Osteoblast (primary cell): ENCODE data around the gene SLC13A5. TPM values are rescaled to one million over a fixed set of nuclear protein-coding genes. Genes with fewer than 3 reads are reported as not detected.

Source experiments
- DNase-seq: peaks from one replicate; pipeline ENCODE4 v3.0.0; 2011; ENCODE audit warnings: low spot score, mixed read lengths; ENCODE audit not compliant: insufficient read length; ENCODE audit errors: missing footprints
- H2AFZ ChIP-seq: 2 replicates; pipeline ENCODE4 v1.6.0; 2011; ENCODE audit warnings: mild to moderate bottlenecking, low read length
- H3K27ac ChIP-seq: 2 replicates; pipeline ENCODE4 v1.5.1; 2011; ENCODE audit warnings: mild to moderate bottlenecking, low read depth, low read length, moderate library complexity
- H3K27me3 ChIP-seq: 2 replicates; pipeline ENCODE4 v1.6.0; 2012; ENCODE audit warnings: mild to moderate bottlenecking, control low read depth, inconsistent platforms, low read length, moderate library complexity; ENCODE audit not compliant: insufficient read depth
- H3K36me3 ChIP-seq: 2 replicates; pipeline ENCODE4 v1.5.1; 2011; ENCODE audit warnings: mild to moderate bottlenecking, low read length, control low read depth, moderate library complexity; ENCODE audit not compliant: insufficient read depth
- H3K4me1 ChIP-seq: 2 replicates; pipeline ENCODE4 v1.5.1; 2011; ENCODE audit warnings: mild to moderate bottlenecking, low read length, control low read depth, moderate library complexity; ENCODE audit not compliant: insufficient read depth
- H3K4me2 ChIP-seq: 2 replicates; pipeline ENCODE4 v1.6.0; 2011; ENCODE audit warnings: mild to moderate bottlenecking, low read length; ENCODE audit not compliant: insufficient read depth
- H3K4me3 ChIP-seq: fragments of 200-600 bp; sonication (generic); 3 replicates; pipeline ENCODE4 v1.5.1; 2012; ENCODE audit warnings: mild to moderate bottlenecking, low read length, inconsistent platforms; ENCODE audit not compliant: insufficient read depth
- H3K79me2 ChIP-seq: 2 replicates; pipeline ENCODE4 v1.6.0; 2012; ENCODE audit warnings: mild to moderate bottlenecking, low read length, control low read depth, inconsistent platforms; ENCODE audit not compliant: insufficient read depth
- H3K9me3 ChIP-seq: 2 replicates; pipeline ENCODE4 v1.5.1; 2011; ENCODE audit warnings: low read depth, low read length, control low read depth
- H4K20me1 ChIP-seq: 2 replicates; pipeline ENCODE4 v1.6.0; 2012; ENCODE audit warnings: mild to moderate bottlenecking, low read length, control low read depth; ENCODE audit not compliant: insufficient read depth
- total RNA-seq: library from RNA; depleted of rRNA; stranded (reverse); fragments of >200 nt; gene quantifications from 2 replicates; pipeline ENCODE4 v1.2.3, GENCODE V29; 2012
- TF ChIP-seq, protein P1 (sequence below): IDR thresholded peaks from 2 replicates; pipeline ENCODE4 v1.5.1; 2011; ENCODE audit warnings: mild to moderate bottlenecking, low read depth, low read length, moderate library complexity; ENCODE audit errors: extremely low read depth

Gene SLC13A5
- total RNA-seq, 1 donor, result not detected

DNA sequence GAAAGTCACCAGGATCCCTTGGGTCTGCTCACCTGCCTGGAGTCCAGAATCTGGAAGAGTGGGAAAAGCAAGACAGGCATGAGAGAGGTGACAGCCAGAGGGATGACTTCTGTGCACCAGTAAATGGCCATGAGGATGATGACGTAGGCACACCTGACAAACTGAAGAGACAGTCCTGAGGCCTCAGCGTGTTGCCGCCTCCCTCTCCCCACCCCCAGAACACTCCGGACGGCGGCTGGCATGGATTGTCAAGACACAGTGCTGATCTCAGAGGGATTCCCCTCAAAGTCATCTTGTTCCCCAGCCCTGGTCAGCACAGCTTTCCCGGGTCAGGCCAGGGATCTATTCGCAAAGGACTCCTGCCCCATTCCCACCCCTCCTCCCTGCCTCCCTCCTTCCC lies 6.2 kb downstream of the SLC13A5 start:
- H3K4me2 ChIP-seq, result no peak overlapping the region
- no peak overlapping the region for H3K4me3 ChIP-seq
- no peak for DNase-seq
- no peak overlapping the region for H2AFZ ChIP-seq
- H3K27me3 ChIP-seq, result peaks cover 27% of the 10 kb centered on the region
- H3K36me3 ChIP-seq, result no peaks in the 10 kb centered on the region
- no peaks in the 10 kb centered on the region for H3K9me3 ChIP-seq
- H3K27ac ChIP-seq, result no peak overlapping the region
- H3K4me1 ChIP-seq, result no peaks in the 10 kb centered on the region
- no peaks in the 10 kb centered on the region for H4K20me1 ChIP-seq
- no peaks in the 10 kb centered on the region for H3K79me2 ChIP-seq
- TF ChIP-seq, protein P1, sequence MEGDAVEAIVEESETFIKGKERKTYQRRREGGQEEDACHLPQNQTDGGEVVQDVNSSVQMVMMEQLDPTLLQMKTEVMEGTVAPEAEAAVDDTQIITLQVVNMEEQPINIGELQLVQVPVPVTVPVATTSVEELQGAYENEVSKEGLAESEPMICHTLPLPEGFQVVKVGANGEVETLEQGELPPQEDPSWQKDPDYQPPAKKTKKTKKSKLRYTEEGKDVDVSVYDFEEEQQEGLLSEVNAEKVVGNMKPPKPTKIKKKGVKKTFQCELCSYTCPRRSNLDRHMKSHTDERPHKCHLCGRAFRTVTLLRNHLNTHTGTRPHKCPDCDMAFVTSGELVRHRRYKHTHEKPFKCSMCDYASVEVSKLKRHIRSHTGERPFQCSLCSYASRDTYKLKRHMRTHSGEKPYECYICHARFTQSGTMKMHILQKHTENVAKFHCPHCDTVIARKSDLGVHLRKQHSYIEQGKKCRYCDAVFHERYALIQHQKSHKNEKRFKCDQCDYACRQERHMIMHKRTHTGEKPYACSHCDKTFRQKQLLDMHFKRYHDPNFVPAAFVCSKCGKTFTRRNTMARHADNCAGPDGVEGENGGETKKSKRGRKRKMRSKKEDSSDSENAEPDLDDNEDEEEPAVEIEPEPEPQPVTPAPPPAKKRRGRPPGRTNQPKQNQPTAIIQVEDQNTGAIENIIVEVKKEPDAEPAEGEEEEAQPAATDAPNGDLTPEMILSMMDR, result no peak

DNA sequence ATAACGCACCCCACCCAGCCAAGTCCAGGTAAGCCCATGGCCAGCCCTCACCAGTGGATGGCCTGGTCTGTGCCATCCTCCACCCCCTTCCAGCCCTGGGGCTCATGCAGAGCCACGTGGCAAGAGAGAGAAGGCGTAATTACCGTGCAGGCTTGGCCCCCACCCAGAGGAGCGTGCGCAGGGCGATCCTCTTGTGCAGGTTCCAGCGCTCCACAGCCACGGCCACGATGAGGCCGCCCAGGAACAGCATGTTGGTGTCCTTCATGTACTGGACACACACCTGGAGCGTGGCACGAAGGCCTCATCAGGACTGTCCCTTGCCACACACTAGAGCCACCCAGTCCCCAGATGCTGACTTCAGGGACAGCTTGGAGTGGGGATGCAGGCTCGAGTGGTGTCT lies 6.7 kb downstream of the SLC13A5 start:
- Histone ChIP-seq H3K4me2 (no peak overlapping the region), H3K9me3 (no peaks in the 10 kb centered on the region), H3K4me3 (no peak overlapping the region), H3K4me1 (no peaks in the 10 kb centered on the region), H3K27me3 (peaks cover 22% of the 10 kb centered on the region), H3K79me2 (no peaks in the 10 kb centered on the region), H2AFZ (no peak overlapping the region), H4K20me1 (no peaks in the 10 kb centered on the region), H3K27ac (no peak overlapping the region), H3K36me3 (no peaks in the 10 kb centered on the region)
- TF ChIP-seq, protein P1, result no peak
- DNase-seq, result no peak

DNA sequence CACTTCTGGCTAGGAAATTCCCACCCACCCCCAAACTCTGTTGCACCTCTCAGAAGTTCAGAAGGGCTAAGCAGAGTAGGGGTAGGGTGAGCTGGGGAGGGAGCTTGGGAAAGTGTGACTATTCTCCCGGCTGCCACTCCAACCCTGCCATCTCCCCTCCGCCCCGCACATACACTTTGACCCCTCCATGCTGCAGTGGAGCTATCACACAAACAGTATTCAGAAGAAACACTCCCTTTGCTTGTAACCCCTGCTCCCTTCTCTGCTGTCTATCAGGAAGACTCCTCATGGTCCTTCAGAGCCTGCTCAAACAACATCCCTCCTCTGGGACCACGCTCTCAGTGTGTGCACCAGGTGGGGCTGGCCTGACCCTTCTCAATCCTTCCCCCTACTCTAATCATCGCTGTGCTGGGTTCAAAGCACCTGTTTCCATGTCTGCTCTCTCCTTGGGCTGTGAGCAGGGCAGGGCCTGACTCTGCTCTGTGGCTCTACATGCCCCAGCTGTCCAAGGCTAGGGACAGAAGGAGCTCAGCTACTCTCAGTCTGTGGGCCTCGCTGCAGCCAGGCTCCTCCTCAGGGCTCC lies 8.6 kb downstream of the SLC13A5 start:
- Histone ChIP-seq H3K27me3 (peaks cover 16% of the 10 kb centered on the region), H3K79me2 (no peaks in the 10 kb centered on the region)

DNA sequence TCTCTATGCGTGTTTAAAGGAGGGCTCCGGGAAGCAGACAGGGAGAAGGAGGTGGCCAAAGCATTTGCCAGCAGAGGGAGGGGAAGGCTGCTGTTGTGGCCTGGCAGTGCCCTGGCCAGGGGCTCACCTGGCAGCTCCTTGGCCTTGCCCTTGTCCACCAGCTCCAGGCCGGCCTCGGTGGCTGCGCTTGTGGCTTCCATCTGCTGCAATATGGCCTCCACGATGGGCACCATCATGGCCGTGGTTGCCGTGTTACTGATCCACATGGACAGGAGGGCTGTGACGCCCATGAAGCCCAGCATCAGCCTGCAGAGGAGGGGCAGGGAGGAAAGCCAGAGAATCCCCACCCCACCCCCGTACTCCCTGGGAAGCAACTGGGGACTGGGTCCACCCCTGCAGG lies 9.4 kb downstream of the SLC13A5 start:
- Histone ChIP-seq H3K4me3 (no peak overlapping the region), H3K9me3 (no peaks in the 10 kb centered on the region), H3K79me2 (no peaks in the 10 kb centered on the region), H2AFZ (no peak overlapping the region), H3K4me1 (no peaks in the 10 kb centered on the region), H3K4me2 (no peak overlapping the region), H4K20me1 (no peaks in the 10 kb centered on the region), H3K27ac (no peak overlapping the region), H3K36me3 (no peaks in the 10 kb centered on the region), H3K27me3 (peaks cover 16% of the 10 kb centered on the region)
- DNase-seq, result no peak
- TF ChIP-seq, protein P1, result no peak

More for the DNA sequence above, 8.6 kb downstream of the SLC13A5 start:
- Histone ChIP-seq H4K20me1 (no peaks in the 10 kb centered on the region), H3K4me2 (no peak overlapping the region), H3K27ac (no peak overlapping the region), H2AFZ (no peak overlapping the region), H3K9me3 (no peaks in the 10 kb centered on the region), H3K36me3 (no peaks in the 10 kb centered on the region), H3K4me3 (no peak overlapping the region), H3K4me1 (no peaks in the 10 kb centered on the region)
- TF ChIP-seq, protein P1, result no peak
- no peak for DNase-seq
